GM04503 (cell line): ENCODE results near the gene JPT1.

Experiments
- DNase-seq: peaks from one replicate; pipeline ENCODE4 v3.0.0-alpha.2; 2012; ENCODE audit warnings: low read depth

The JPT1 gene

GRCh38 chr17:75103601-75104554 lies 50.4 kb downstream of the JPT1 start:
- DNase-seq = no peak

GRCh38 chr17:75102385-75102821 lies 51.9 kb downstream of the JPT1 start:
- no peak for DNase-seq

- no peak for DNase-seq
These were observed 54.3 kb downstream of the JPT1 start for GRCh38 chr17:75099881-75100595.

- no peak for DNase-seq
These were observed 55.5 kb downstream of the JPT1 start for GRCh38 chr17:75098861-75099260.

GRCh38 chr17:75097865-75098264 lies 56.4 kb downstream of the JPT1 start:
- no peak for DNase-seq

- no peak for DNase-seq
These were observed 58.2 kb downstream of the JPT1 start for GRCh38 chr17:75096082-75096625.

- DNase-seq = no peak
These were observed 59.4 kb downstream of the JPT1 start for GRCh38 chr17:75094871-75095399.

- DNase-seq = no peak
These were observed 60.7 kb downstream of the JPT1 start for GRCh38 chr17:75093548-75094158.

GRCh38 chr17:75091855-75092327 lies 62.4 kb downstream of the JPT1 start:
- no peak for DNase-seq

GRCh38 chr17:75090871-75091854 lies 63.1 kb downstream of the JPT1 start:
- no peak for DNase-seq

GRCh38 chr17:75088465-75089417 lies 65.6 kb downstream of the JPT1 start:
- no peak for DNase-seq

- peak; percentile 76 for DNase-seq
These were observed 66.5 kb downstream of the JPT1 start, which contains the start of gene SLC16A5 for GRCh38 chr17:75087558-75088453. SLC16A5 (plus strand) TSS chr17:75087954; CDS start chr17:75093637, 5,683 bp downstream.

- no peak for DNase-seq
These were observed 67.1 kb downstream of the JPT1 start for GRCh38 chr17:75087182-75087557.

GRCh38 chr17:75086496-75087181 lies 67.7 kb downstream of the JPT1 start:
- no peak for DNase-seq
